HG03442 (cell line): ENCODE results near the gene ERVK3-1.
A peak's percentile ranks its signal among the peaks of the same experiment; 100 is the strongest.
"Not testable (repeated sequence)": the region's sequence is repeated elsewhere in the genome, so short reads cannot be mapped to it uniquely, and the experiment has no call there.

ENCODE experiments used
- ATAC-seq: cut with Tn5 transposase; IDR thresholded peaks from one replicate; pipeline ENCODE4 v1.9.1; 2021; ENCODE audit warnings: mild to moderate bottlenecking, moderate library complexity; ENCODE audit not compliant: unreplicated experiment

ERVK3-1 gene

DNA sequence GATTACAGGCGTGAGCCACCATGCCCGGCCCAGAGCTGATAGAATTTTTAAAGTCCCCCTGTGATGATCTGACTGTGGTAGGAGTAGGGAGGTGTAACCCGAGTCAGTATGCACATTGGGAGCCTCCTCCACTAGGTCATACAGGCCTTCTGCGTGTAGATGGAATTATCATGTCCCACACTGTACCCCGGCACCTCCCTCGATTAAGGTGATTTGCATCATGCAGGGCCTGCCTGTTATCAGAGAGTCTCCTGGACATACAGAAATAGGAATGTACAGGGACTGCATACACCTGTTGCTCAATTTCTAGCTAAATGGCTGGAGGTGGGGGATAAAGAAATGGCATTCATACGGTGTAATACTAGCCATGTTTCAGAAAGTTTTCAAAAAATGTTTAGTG, 922 bp upstream of the ERVK3-1 start:
- no peak for ATAC-seq

DNA sequence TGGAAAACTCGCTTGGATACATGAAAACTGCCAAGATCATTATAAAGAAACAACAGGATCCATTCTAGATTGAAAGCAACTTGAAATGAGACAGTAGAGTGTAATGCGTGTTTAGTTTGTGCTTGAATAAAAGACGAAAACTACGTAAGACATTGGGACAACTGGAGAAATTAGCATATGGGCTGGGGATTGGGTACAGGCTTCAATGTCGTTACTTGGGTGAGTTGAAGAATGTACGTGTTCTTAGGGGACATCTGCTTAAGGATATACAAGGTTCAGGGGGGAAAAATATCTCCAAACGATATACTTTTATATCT, 471 bp upstream of the ERVK3-1 start:
- ATAC-seq = no peak

DNA sequence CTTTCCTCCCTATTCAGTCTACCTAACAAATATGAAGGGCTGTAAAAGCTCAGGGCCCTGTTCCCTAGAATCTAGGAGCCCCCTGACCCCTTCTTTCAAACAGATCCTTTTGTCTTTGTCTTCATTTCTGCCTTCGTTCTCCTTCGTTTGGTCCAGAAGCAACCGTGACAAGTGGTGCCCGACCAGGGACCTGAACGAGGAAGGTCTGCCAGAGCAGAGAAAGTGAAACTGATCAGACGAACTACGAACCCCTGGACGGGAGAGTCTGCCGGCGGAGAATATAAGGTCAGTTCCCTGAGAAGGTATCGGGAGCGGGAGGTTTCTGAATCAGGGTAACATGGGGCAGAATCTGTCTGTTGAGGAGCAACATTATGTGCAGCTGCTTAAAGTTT, 751 bp downstream of the ERVK3-1 start:
- no peak for ATAC-seq

DNA sequence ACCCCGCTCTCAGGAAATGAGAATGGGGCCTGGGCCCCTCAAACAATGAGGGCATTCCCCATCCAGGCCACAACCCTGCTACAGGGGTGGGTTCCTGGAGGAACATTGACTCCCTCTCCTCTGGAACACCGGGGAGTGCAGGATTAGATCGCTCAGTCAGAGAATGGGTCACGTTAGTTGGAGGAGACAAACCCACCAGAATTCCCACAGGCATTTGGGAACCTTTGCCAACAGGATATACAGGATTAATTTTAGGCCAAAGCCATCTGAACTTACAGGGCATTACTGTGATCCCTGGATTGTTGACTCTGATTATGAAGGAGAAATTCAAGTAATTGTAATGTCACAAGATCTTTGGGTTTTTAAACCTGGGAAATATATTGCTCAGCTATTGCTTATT, 2.6 kb downstream of the ERVK3-1 start:
- no peak for ATAC-seq

DNA sequence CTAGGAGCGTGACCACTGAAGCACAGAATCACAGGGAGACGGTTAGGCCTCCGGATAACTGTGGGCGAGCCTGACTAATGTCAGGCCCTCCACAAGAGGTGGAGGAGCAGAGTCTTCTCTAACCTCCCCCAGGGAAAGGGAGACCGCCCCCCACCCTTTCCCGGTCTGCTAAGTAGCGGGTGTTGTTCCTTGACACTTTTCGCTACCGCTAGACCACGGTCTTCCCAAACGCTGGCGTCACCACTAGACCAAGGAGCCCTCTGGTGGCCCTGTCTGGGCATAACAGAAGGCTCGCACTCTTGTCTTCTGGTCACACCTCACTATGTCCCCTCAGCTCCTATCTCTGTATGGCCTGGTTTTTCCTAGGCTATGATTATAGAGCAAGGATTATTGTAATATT, 5.5 kb downstream of the ERVK3-1 start:
- ATAC-seq = not testable (repeated sequence)

DNA sequence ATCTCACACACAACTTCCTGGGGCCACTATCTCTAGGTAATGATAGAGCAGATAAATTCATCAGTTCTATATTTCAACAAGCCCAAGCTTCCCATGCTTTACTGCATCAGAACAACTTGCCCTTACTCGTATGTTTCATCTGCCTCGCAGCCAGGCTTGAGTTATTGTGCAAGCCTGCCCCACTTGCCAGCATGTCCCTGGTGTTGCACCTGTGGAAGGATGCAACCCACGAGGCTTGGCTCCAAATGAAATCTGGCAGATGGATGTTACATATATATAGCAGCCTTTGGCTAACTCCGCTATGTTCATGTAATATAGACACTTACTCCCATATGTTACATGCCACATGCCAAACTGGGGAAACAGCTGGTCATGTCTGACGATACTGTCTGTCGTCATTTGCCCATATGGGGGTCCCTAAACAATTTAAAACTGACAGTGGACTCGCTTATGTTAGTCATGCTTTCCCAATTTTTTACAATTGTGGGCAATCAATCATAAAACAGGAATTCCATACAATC, 6.2 kb downstream of the ERVK3-1 start:
- no peak for ATAC-seq

DNA sequence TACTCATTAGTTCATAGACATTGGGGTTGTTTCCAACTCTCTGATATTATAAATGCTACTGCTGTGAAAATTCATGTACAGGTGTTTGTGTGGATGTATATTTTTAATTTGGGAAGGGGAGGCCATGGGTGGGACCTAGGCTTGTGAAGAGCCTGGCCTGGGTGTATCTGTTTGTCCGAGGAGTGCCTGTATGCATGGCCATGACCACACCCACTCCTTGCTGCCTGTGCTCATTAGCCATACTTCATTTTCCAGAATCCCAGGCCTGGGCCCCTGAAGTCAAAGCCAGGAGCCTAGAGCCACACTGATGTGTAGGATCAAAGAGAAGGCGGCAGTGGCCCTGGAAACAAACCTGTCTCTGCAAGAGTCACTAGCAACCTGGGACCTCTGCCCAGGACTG, 10.4 kb downstream of the ERVK3-1 start:
- ATAC-seq = no peak

DNA sequence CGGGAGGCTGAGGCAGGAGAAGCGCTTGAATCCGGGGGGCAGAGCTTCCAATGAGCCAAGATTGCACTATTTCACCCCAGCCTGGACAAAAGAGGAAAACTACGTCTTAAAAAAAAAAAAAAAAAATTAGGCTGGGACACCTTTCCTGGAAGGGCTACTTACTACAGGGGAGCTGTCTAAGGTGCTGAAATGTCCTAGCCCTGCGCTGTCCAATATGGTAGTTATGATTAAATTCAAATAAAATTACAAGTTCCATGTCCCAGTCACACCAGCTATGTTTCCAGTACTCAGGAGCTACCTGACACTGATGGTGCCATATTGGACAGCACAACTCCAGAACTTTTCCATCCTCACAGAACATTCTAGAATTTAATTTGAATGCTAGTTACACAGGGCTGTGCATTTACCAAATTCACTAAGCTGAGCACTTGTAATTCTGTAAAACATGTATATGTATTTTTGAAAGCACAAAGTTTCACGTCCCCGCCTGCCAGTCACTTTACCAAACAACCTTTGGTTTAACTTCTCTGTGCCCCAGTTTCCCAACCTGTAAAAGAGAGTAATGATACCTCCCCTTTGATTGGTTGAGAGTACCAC, 12.4 kb downstream of the ERVK3-1 start:
- no peak for ATAC-seq

DNA sequence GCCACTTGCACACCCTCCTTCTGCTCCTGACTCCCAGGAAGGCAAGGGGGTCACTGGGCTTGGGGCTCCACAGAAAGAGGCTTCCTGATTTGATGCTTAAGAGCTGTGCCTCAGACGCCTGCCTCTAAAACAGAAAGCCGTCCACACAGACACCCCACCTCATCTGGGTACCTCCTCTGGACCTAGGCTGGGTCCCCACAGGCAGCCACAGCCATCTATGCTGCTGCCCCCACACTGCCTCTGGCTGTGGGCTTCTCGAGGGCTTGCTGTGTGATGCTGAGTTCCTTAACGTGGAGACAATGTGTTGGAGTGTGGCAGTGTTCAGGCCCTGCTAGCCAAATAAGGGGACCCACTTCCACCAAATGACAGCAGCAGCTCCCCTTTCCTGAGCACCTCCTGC, 13.1 kb downstream of the ERVK3-1 start:
- ATAC-seq = no peak

DNA sequence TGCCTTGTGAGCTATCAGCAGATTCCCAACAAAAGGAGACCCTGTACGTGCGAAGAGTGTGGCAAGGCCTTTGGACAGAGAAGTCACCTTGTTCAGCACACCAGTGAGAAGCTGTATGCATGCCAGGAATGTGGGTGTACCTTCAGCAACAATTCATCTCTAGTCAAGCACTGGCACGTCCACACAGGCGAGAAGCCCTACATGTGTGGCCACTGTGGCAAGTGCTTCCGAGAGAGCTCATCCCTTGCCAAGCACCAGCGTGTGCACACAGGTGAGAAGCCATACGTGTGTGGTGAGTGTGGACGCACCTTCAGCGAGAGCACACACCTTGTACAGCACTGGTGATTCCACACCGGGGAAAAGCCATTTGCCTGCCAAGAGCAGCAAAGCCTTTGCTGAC, 14.1 kb downstream of the ERVK3-1 start:
- ATAC-seq = no peak

DNA sequence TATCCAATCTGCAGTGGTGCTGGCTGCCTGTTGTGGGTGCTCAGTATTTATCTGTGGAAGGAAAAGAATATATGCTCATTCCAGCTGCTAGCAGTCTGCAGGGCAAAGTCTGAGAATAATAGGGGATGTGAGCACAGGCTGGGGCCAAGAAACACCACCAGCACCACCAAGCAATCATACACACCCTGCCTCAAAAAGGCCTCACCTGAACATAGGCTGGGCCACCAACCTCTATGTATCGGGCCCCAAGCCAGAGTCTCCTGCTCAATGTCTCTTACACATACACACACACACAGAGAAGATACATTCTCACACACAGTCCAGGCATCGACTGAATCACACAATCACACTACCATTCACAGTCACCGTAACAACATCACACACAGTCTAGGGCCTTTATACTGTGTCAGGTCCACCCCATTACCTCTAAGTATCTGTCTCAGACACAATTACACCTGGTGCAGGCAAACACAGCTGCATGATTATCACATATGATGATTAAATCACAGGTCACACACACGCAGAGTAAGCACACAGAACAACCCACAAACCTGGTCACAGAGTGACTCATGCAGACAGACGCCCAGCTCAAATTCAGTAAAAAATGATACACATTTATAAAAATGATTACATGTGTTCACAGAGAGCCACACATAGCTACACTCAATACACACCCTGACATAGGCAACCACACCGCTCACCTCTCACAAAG, 20.3 kb downstream of the ERVK3-1 start:
- ATAC-seq = no peak

DNA sequence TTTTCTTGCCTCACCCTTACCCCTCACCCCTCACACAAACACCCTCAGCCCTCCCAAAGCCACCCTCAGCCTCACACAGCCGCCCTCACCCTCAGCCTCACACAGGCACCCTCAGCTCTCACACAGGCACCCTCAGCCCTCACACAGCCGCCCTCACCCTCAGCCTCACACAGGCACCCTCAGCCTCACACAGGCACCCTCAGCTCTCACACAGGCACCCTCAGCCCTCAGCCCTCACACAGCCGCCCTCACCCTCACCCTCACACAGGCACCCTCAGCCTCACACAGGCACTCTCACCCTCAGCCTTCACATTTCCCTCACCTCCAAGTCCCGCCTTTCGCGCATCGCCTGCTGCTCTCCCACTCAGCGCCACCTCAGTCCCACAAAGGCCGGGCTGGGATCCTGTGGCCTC, 21.3 kb downstream of the ERVK3-1 start:
- no peak for ATAC-seq

DNA sequence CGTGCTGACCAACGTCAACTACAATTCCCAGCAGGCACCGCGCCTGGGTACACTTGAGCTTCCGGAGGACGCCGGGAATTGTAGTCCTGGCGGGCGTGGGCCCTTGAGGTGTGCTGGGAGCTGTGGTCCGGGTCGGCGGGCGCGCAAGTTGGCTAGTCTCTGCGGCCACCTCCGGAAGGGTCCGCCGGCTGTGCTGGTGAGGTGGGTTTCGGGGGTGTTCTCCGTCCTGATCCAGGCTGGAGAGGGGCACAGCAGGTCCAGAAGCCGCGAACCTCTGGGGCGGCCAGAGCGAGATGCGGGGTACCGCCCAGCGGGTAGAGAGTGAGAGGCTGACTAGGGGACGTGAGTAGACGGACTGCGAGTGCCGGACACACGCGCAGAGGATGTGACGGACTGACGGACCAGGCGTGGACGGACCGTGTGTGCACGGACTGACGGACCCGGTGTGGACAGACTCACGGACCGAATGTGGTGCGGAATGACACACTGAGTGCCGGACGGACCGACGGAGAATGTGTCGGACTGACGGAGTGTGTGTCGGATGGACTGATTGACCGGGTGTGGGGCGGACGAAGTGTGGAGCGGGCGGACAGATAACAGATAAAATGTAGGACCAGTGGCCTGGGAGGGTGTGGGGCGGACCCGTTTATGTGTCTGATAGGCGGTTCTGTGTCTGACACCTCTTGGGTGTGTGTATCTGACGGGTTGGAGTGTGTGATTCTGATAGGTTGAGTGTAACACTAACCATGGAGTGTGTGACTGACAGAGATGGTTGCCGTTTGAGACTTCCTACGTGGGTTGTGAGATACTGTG, 21.9 kb downstream of the ERVK3-1 start, which contains the start of gene ZSCAN22:
Gene ZSCAN22, plus strand, starts transcription at position 81 of the 813 bp plus-strand sequence. CDS start 7,809 bp downstream, outside the sequence.
- ATAC-seq = peak; percentile 79

DNA sequence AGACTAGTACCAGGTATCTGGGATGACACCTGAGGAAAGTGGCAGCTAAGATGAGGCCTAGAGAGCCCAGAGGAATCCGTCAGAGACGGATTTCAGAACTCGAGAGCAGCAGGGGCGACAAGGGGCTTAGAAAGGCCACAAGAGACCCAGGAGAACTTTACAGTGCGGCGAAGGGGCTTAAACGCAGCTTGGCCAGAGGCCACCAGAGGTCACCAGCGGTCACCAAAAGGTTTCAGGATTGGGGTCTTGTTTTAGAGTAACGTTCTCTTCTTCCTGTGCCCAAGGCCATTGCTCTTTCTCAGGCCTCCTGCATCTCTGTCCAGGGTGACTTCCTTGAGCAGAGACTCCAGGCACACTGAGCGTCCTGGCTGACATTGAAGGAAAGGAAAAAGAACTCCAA, 23.8 kb downstream of the ERVK3-1 start:
- no peak for ATAC-seq

DNA sequence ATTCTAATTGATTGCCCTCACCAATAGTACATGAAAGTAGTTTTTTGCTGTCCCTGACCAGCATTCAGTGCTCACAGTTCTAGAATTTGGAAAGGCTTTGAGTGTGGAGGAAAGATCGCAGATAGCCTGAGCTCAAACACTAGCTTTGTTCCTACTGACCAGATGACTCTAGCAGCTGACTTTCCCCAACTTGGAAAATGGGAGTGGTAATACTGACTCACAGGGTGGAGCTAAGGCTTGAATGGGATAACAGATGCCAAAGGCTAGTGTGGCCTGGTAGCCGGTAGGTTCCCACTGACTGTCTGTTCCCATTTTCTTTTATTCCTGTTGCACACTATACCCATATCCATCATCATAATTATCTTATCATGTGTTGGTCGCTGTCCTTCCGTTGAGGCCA, 25.3 kb downstream of the ERVK3-1 start:
- no peak for ATAC-seq

DNA sequence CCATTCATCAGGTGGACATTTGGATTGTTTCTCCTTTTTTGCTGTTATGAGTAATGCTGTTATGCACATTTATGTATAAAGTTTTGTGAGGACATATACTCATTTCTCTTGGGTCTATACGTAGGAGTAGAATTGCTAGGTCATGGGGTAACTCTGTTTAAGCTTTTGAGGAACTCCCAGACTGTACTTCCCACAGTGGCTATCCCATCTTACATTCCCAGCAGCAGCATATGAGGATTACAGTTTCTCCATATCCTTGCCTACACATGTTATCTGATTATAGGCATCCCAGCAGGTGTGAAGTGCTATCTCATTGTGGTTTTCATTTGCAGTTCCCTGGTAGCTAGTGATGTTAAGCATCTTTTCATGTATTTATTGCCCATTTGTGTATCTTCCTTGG, 27.5 kb downstream of the ERVK3-1 start:
- no peak for ATAC-seq

DNA sequence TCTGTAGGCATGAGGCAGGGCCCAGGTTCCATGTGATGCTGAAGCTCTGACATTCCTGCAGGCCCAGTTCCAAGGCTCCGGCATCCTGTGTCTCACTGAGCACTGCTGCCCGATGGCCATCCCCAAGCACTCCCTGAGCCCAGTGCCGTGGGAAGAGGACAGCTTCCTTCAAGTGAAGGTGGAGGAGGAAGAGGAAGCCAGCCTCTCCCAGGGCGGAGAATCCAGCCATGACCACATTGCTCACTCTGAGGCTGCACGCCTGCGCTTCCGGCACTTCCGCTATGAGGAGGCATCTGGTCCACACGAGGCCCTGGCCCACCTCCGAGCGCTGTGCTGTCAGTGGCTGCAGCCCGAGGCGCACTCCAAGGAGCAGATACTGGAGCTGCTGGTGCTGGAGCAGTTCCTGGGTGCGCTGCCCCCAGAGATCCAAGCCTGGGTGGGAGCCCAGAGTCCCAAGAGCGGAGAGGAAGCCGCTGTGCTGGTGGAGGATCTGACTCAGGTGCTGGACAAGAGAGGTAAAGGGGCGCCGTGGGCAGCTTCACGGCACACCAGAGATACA, 29.6 kb downstream of the ERVK3-1 start:
- ATAC-seq = no peak

DNA sequence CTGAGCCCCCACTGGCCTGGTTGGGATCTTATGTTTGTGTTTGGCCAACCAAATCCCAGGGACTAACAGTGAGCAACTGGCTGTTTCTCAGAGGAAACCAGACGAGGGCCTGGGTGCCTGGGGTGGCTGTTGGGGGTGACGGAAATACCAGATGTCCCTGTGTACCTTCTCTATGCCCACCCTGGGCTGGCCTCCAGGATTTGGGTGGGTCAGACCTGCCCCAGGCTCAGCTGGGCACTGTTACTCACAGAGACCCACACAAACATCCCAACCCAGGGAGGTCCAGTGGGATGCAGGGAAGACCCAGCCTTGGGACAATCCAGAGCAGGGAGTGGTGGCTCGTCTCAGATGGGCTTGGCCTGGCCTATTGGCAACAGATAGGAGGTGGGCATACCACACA, 30.5 kb downstream of the ERVK3-1 start:
- no peak for ATAC-seq

DNA sequence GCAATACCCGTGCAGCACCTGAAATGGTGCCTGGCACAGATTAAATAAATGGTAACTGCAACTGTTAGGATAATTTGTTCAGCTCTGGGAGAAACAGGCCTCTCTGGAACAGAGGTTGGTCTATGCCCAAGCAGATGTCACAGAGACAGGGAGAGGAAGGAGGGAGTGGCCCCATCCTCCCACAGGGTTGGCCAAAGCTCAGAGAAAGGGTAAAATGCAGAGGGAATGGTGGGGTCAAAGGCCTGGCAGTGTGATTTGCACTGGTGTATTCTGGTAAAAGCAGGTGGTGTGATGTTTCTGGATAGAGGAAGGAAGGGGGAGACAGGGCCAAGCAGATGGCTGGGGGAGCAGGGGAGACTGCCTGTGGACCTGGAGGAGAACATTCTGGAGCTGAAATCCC, 31.0 kb downstream of the ERVK3-1 start:
- no peak for ATAC-seq

DNA sequence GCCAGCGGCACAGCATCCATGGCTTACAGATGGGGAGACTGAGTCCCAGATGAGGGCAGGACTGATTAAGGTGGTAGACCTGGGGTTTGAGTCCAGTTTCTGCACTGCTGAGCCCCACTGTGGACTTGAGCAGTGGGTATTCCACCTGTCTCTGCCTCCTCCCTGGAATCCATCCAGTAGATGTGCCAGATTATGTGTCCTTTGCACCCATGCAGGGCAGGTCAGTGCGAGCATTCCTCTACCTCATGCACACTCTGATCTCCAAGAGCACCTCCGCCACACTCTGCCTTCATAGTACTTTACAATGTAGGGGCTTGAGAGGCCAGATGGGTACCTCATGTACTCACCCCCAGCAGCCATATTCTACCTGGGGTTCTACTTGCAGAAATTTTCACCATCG, 31.6 kb downstream of the ERVK3-1 start:
- ATAC-seq = no peak

DNA sequence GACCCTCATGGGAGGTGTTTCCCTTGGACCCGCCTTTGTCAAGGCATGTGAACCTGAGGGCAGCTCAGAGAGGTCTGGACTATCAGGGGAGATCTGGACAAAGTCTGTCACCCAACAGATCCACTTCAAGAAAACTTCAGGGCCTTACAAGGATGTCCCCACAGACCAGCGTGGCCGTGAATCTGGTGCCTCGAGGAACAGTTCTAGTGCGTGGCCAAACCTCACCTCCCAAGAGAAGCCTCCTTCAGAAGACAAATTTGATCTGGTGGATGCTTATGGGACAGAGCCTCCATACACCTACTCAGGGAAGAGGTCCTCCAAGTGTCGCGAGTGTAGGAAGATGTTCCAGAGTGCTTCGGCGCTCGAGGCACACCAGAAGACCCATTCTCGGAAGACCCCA, 33.2 kb downstream of the ERVK3-1 start:
- no peak for ATAC-seq
